Measurements from ENCODE around the gene IFRD2. TPM values are rescaled to one million over a fixed set of nuclear protein-coding genes. Genes with fewer than 3 reads are reported as not detected.

Gene IFRD2
- total and polyA plus RNA-seq, 2 of the 13 experiments (the other 11 are each of a cell fraction or from before 2014, with no cell fraction given): 32.8 to 96.1 TPM

GRCh38 chr3:50319894-50320625 is 27.8 kb upstream of the IFRD2 start (continued):
- TF ChIP-seq ZNF318 (CRISPR knock-in tag; IDR thresholded peaks at IDR 0.05): no peak
- TF ChIP-seq TEF (CRISPR knock-in tag; IDR thresholded peaks at IDR 0.05): no peak
- no peak for TF ChIP-seq ZNF383 (CRISPR knock-in tag; IDR thresholded peaks at IDR 0.05; ENCODE audit: borderline replicate concordance)
- no peak for TF ChIP-seq THAP7 (CRISPR knock-in tag; IDR thresholded peaks at IDR 0.05)
- TF ChIP-seq MEF2D (CRISPR knock-in tag; IDR thresholded peaks at IDR 0.05): no peak
- no peak for TF ChIP-seq ZBED4 (CRISPR knock-in tag; IDR thresholded peaks at IDR 0.05; ENCODE audit: borderline replicate concordance)
- TF ChIP-seq GMEB1 (CRISPR knock-in tag; IDR thresholded peaks at IDR 0.05; ENCODE audit: borderline replicate concordance): no peak
- no peak for TF ChIP-seq ZNF713 (CRISPR knock-in tag; IDR thresholded peaks at IDR 0.05)
- TF ChIP-seq TFDP2 (CRISPR knock-in tag; IDR thresholded peaks at IDR 0.05): no peak
- TF ChIP-seq RORA (CRISPR knock-in tag; IDR thresholded peaks at IDR 0.05): no peak
- TF ChIP-seq ZNF567 (CRISPR knock-in tag; IDR thresholded peaks at IDR 0.05; ENCODE audit: borderline replicate concordance): no peak

Measured in HepG2 (cell line).